ENCODE results near the gene ZSCAN29.

ZSCAN29 gene

DNA sequence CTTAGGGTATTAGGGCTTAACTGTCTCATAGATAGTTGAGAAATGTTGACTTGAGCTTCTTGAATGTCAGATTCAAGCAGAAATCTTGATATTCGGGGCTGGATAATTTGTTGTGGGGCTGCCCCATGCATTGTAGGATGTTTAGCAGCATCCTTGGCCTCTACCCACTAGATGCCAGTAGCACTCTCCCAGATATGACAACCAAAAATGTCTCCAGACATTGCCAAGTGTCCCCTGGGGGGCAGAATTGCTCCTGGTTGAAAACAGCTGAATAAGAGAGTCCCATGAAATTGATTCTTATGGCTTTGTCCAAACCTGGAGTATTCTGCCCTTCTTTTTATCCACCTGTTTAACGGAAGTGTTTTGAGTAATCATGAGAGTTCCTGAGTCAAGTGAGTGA lies 24.5 kb downstream of the ZSCAN29 start:
- DNase-seq = peak in 1 of 6 experiments; percentile 3

DNA sequence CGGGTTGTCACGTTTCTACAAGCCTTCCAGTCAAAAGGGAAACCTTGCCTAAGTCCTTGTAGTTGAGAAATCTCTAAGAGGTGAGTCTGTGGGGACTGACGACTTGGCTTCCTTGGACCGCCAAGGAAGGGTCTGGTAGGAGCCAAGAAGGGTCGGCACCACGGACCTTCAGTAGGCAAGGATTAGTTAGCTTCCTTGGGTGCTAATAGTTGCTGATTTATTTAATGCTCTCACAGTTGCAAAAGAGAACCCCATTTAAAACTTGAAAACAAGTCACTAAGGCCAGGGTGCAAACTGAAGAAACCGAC lies 40.1 kb downstream of the ZSCAN29 start:
- no peak for DNase-seq

DNA sequence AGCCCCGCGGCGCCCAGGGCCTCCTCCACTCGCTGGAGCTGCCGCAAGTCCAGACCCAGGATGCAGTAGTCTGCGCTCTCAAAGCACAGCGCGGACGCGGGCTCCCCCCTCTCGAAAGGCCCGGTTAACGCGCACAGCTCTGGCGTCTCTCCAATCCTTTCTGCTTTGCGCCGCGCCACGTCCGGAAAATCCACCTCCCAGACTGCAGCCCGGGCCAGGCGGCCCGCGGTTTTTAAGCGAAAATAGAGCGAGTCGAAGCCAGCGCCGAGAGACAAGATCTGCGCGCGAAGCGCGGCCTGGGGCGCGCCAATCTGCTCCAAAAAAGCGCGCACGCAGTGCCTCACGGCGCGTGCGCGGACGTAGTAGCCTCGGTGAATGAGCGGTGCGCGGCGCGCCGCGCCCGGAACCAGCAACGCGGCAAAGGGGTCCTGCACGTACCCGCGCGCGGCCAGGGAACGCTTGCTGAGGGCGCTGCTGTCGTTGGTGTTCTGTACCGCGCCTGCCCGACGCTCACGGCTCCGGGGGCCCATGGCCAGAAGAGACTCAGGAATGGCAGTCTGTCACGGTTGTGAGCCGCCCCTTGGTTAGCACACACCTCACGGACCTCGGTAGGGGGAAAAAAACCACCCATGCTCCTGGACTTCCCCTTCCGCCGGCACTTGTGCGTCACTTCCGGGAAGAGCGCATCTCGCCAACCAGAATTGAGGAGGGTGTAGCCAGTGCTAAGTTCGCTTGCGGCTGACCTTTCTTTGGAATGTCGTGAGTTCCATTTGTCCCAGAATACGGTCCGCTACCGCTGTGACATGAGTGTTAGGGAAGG lies 40.7 kb downstream of the ZSCAN29 start, which contains the start of gene LCMT2:
TSS of gene LCMT2 (minus strand) at position 614 of the 820 bp plus-strand sequence. CDS start at position 530, 84 bp downstream.
- DNase-seq = peak; percentile 82 to 97 (median 87)

DNA sequence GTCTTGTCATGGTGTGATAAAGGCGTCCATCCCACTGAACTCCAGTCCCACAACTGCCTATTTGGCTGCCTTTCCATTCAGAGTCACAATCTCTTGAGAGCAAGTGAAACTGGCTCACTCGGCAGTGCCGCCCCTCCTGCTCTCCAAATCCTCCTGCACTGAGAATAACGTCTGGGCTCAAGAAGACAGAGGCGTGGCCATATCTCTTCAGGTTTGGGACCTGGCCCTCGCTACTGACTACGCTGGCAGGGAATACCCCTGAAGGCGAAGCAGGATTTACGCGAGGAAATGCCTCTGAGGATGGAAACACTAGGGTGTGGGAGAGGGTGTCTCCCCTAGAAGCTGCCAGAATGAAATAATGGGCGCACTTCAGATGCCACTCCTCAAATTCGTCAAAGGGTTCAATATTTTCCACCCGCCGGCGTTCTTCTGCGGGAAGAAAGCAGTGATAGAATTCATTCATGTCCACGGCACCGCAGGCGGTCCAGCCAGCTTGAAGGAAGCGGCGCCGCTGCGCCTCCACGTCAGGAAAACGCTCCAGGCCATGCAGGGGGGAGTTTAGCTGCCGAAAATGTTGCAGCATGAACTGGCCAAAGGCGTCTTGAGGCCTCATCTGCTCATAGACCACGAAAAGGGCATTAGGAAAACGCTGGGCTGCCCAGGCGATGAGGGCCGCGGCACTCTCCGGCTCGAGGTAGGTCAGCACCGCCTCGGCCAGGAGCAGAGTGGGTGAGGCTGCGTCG lies 41.5 kb downstream of the ZSCAN29 start:
- peak in 2 of 6 experiments; percentile 20 to 55 for DNase-seq

DNA sequence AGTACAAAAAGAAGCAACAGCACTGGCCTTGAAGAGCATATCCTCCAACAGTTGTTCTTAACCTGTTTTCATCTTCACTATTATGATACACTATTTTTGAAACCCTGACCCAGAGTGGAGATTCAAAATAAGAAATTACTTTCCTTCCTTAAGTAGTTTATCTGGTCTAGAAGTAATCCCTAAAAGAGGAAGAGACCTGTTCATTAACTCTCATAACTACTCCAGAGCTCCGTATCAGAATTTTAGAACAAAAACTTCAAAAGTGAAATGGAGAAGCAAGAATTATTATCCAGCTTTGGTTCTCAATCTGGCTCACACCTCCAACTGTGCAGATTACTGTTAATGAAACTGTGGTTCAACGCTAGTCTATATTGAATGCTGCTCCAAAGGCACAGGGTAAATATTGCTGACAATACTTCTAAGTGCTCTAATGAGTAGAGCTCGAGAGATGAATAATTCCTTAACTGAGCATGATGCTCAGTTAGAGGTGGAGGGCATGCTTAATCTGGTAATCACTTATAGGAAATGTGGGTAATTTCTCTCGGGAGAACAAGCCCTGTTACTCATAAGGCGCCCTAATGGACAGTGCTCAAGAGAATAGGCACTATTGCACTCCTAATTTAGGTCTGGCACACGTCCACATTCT lies 45.7 kb downstream of the ZSCAN29 start:
- DNase-seq = no peak

DNA sequence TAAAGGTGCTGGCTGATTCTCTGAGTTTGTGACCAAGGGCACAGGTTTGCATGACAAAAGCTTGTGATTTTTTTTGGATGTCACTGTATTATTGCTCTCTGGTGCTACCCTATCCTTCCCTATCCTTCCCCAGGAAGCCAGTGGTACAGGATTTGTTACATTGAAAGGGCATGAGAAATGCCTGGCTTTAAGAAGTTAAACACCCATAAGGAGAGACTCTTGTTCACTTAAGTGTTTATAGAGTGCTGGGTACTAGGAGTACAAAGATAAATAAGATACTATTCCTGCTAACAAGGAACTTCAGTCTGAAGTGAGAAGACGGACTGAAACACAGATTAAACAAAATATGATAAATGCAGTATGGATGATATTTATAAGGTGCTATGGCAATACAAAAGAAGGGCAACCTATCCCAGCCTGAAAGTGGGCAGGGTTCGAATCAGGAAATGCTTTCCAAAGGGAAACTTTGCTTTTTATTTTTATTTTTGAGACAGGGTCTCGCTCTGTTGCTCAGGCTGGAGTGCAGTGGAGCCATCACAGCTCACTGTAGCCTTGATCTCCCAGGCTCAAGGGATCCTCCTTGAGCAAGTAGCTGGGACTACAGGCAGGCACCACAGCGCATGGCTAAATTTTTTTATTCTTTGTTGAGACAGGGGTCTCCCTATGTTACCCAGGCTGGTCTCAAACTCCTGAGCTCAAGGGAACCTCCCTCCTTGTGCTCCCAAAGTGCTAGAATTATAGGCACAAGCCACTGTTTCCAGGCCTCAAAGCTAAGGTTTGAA lies 51.7 kb downstream of the ZSCAN29 start:
- DNase-seq = no peak

DNA sequence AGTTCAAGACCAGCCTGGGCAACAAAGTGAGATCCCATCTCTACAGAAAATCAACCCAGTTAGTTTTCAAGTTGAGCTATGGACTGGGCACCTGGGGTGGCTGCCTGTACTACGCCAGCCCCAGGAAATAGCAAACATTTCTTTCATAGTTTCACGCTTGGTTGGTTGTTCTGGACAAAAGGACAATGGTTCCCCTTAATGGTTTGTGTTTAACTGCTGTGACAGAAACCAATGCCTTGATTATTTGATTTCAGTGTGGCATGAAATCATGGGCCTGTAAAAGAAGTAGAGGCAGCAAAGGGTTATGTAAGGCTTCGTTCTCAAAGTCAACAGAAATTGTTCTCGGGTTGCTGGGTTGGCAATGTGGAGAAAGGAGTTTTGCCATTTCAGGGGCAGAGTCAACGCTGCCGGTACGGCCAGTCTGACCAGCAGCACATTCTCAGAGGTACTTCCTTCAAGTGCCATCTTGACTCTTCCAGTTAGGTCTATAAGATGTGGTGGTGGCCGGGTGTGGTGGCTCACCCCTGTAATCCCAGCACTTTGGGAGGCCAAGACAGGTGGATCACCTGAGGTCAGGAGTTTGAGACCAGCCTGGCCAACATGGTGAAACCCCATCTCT lies 53.2 kb downstream of the ZSCAN29 start:
- no peak for DNase-seq

DNA sequence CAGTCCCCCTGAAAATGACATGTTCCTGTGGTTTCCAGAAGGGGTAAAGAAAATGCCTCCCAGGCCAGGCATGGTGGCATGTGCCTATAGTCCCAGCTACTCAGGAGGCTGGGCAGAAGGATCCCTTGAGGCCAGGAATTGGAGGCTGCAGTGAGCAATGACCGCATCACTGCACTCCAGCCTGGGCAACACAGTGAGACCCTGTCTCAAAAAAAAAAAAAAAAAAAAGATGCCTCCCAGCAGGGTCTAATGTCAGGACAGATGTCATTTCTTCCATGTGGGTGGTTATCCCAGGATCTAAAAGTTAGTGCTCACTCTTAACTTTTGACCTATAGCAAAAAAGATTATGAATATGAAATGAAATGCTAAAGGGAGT lies 53.9 kb downstream of the ZSCAN29 start:
- DNase-seq = no peak

DNA sequence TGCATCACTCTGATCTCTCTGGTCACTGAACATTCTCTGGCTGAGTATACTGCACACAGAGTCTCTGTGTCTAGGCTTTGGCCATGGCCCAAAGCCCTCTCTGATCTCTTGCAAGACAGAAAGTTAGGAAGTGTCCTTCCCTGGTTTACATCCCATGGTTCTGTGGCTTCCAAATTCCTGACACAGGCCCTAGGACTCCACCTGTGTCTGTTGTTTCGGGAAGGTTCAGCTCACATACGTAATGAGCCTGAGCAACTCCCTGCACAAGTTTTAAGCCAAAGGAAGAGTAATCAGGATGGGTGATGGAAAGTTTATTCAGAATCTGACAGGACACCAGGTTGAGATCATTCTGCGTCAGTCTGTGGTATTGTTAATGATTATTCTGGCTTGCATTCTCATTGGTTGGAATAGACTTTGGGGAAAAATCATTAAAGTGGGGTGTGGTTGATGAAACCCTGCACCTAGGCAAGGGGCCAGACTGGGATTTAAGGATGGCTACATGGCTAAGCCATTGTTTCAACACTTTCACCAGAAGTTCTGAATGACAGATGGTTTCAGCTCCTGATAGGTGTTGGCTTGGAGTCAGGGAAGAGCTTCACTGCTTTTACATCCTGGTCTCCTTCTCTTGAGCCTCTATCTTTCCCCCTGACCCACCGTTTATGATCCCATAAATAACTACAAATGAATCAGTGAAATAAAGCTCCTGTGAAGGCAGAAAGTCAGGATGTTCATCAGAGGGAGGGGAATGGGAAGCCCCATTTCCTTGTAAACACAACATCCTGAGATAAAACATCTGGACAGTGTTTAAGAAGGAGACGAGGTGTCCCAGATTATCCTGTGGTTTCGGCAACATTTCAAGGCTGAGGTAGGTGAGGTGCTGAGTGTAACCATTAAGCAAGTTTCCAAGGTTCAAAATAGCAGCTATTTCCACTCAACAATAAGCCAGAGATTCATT lies 54.5 kb downstream of the ZSCAN29 start:
- no peak for DNase-seq

DNA sequence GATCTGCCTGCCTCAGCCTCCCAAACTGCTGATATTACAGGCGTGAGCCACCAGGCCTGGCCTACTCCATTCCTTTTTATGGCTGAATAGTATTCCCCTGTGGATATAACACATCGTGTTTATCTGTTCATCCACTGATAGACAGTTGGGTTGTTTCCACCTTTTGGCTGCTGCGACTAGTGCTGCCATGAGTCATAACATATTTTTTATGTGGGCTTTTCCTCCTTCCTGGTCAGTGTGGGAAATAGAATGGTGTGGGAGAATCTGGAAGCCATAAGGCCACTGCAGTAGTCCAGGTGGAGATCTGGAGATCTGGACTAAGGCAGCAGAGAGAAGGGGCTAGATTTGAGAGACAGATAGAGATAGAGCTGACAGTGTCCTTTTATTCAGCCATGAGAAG lies 56.7 kb downstream of the ZSCAN29 start:
- DNase-seq = no peak

DNA sequence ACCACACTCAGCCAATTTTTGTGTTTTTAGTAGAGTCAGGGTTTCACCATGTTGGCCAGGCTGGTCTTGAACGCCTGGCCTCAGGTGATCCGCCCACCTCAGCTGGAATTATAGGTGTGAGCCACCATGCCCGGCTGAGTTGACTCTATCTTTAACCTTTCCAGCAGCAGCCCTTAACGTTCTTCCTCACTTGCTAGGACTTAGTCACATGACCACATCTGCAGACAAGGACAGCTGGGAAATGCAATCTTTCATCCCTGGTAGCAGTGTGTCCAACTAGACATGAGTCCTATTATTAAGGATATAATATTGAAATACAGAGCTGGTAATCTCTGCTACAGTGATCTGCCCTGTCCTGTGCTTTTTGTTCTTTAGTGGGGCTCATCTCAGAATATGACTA lies 58.5 kb downstream of the ZSCAN29 start:
- no peak for DNase-seq
